K562 (cell line): ENCODE measurements around the gene PHKG2. TPM values are rescaled to one million over a fixed set of nuclear protein-coding genes. Genes with fewer than 3 reads are reported as not detected.
A peak's percentile ranks its signal among the peaks of the same experiment; 100 is the strongest.

Experiments
- E2F6 ChIP-seq, 2 experiments: IDR thresholded peaks; 2 replicates each; pipeline ENCODE4 v1.6.1; 2011; ENCODE audit warnings: borderline replicate concordance in 1 of 2, control low read depth in 1 of 2, low read depth in 1 of 2, low read length in 1 of 2, mild to moderate bottlenecking in 1 of 2, mixed read lengths in 1 of 2, moderate library complexity in 1 of 2; ENCODE audit not compliant: insufficient read depth in 1 of 2, insufficient read length in 1 of 2, poor library complexity in 1 of 2, severe bottlenecking in 1 of 2; ENCODE audit errors: extremely low read depth in 1 of 2
- KLF13 ChIP-seq: fragments of 450-650 bp; IDR thresholded peaks from 2 replicates; pipeline ENCODE4 v1.6.1; 2016; ENCODE audit warnings: missing genetic modification characterization, low read depth, mild to moderate bottlenecking, missing compliant biosample characterization, moderate library complexity, borderline replicate concordance
- L3MBTL2 ChIP-seq: fragments of 450-650 bp; IDR thresholded peaks from 2 replicates; pipeline ENCODE4 v1.6.1; 2016; ENCODE audit warnings: mild to moderate bottlenecking, moderate library complexity
- MIER1 ChIP-seq: fragments of 450-650 bp; IDR thresholded peaks from 2 replicates; pipeline ENCODE4 v1.6.1; 2016; ENCODE audit warnings: antibody characterized with exemption, mild to moderate bottlenecking, low read depth
- NR2C1 ChIP-seq, 2 experiments: fragments of 450-650 bp; IDR thresholded peaks; 2 replicates each; pipeline ENCODE4 v1.6.1; 2017; ENCODE audit warnings: mild to moderate bottlenecking in 2 of 2, antibody characterized with exemption in 1 of 2, inconsistent platforms in 1 of 2, missing compliant biosample characterization in 1 of 2, missing genetic modification characterization in 1 of 2
- POLR2A ChIP-seq: fragments of 450-650 bp; conservative IDR thresholded peaks from 2 replicates; pipeline ENCODE4 v1.6.1; 2016
- THAP7 ChIP-seq: fragments of 250-450 bp; sonication (Bioruptor Pico); IDR thresholded peaks from 2 replicates; pipeline ENCODE4 v1.5.0; 2021
- ZNF592 ChIP-seq: fragments of 450-650 bp; IDR thresholded peaks from 2 replicates; pipeline ENCODE4 v1.6.1; 2017; ENCODE audit warnings: antibody characterized with exemption, mild to moderate bottlenecking
- ZNF699 ChIP-seq: fragments of 250-450 bp; sonication (Bioruptor Pico); IDR thresholded peaks from 2 replicates; pipeline ENCODE4 v1.8.0; 2021; ENCODE audit warnings: mild to moderate bottlenecking, moderate library complexity; ENCODE audit not compliant: insufficient replicate concordance
- polyA plus RNA-seq, 8 experiments: library from polyadenylated mRNA; depleted of rRNA in 4 of 8; stranded (reverse) in 5 of 8; unstranded in 3 of 8; fragments of >200 nt; fragmentation: Nextera tagmentation in 2 of 8; fragmentation: Illumina TruSeq in 1 of 8; extraction: Ambion mirVana in 2 of 8; extraction: Trizol in 1 of 8; gene quantifications; 2 replicates each; pipeline versions ENCODE4 v1.2.1 to v1.2.3, GENCODE V29; 2011 to 2014; ENCODE audit warnings: inconsistent platforms in 1 of 8, missing spikeins in 1 of 8
- total RNA-seq, 7 experiments: library from RNA; depleted of rRNA in 6 of 7; stranded (reverse); fragments of >200 nt in 6 of 7; fragmentation: Illumina TruSeq in 2 of 7; extraction: Trizol in 2 of 7; gene quantifications; 2 replicates each; pipeline versions ENCODE4 v1.2.1 to v1.2.3, GENCODE V29; 2011 to 2021; ENCODE audit warnings: low replicate concordance in 1 of 7
- TF ChIP-seq, protein P1 (sequence below): fragments of 450-650 bp; IDR thresholded peaks from 2 replicates; pipeline ENCODE4 v1.6.1; 2017; ENCODE audit warnings: mild to moderate bottlenecking, moderate library complexity
- TF ChIP-seq, protein P2 (sequence below): fragments of 450-650 bp; IDR thresholded peaks from 2 replicates; pipeline ENCODE4 v1.6.1; 2017; ENCODE audit warnings: antibody characterized with exemption
- TF ChIP-seq, protein P3 (sequence below): fragments of 450-650 bp; IDR thresholded peaks from 2 replicates; pipeline ENCODE4 v1.7.1; 2018; ENCODE audit warnings: mild to moderate bottlenecking, low read depth; ENCODE audit not compliant: partially characterized antibody

Gene PHKG2
- total and polyA plus RNA-seq, 9 of the 15 experiments (the other 6 are each of a cell fraction or from before 2014, with no cell fraction given), result 5.8 to 54.2 (median 30.7) TPM

DNA sequence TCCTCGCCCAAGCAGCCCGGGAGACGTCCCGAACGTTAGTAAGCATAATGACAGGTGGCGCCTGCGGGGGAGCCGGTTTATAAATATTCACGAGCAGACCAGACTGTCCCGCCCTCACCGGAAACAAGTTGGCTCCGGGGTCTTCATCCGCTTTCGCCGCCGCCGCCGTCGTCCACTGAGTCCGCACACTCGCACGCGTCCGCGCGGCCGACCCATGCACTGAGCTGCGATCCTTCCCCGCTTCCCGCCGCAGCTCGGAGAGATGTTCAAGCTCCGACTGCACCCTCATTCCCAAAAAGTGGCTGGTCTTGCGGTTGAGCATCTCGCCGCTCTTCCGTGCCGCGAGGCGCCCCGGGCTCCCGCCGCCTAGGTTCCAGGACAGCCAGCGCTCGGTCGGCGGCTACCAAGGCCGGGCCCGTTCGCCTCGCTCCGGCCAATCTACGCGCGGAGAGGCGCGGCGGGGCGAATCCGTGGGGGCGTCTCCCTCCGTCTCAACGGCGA lies 13.3 kb downstream of the PHKG2 start (continued):
- TF ChIP-seq, protein P1, sequence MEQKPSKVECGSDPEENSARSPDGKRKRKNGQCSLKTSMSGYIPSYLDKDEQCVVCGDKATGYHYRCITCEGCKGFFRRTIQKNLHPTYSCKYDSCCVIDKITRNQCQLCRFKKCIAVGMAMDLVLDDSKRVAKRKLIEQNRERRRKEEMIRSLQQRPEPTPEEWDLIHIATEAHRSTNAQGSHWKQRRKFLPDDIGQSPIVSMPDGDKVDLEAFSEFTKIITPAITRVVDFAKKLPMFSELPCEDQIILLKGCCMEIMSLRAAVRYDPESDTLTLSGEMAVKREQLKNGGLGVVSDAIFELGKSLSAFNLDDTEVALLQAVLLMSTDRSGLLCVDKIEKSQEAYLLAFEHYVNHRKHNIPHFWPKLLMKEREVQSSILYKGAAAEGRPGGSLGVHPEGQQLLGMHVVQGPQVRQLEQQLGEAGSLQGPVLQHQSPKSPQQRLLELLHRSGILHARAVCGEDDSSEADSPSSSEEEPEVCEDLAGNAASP, result no peak
- TF ChIP-seq ZNF592, result no peak
- 0 out of 2 replicates have a peak, but pooled peaks have one; percentile 16 for TF ChIP-seq POLR2A
- TF ChIP-seq, protein P2, sequence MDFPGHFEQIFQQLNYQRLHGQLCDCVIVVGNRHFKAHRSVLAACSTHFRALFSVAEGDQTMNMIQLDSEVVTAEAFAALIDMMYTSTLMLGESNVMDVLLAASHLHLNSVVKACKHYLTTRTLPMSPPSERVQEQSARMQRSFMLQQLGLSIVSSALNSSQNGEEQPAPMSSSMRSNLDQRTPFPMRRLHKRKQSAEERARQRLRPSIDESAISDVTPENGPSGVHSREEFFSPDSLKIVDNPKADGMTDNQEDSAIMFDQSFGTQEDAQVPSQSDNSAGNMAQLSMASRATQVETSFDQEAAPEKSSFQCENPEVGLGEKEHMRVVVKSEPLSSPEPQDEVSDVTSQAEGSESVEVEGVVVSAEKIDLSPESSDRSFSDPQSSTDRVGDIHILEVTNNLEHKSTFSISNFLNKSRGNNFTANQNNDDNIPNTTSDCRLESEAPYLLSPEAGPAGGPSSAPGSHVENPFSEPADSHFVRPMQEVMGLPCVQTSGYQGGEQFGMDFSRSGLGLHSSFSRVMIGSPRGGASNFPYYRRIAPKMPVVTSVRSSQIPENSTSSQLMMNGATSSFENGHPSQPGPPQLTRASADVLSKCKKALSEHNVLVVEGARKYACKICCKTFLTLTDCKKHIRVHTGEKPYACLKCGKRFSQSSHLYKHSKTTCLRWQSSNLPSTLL, result peak; percentile 74; the same call in 1 of the 2 replicates
- no peak for TF ChIP-seq THAP7 (CRISPR knock-in tag)
- TF ChIP-seq ZNF699, result no peak
- 0 out of 2 replicates have a peak, but pooled peaks have one; percentile 41 for TF ChIP-seq L3MBTL2
- no peak for TF ChIP-seq MIER1
- peak in 1 of 2 experiments; percentile 76 for TF ChIP-seq E2F6 (IDR thresholded peaks at IDR 0.05; ENCODE audit: borderline replicate concordance in 1 of 2, extremely low read depth in 1 of 2, insufficient read depth in 1 of 2, insufficient read length in 1 of 2, low read depth in 1 of 2, low read length in 1 of 2, poor library complexity in 1 of 2, severe bottlenecking in 1 of 2)
- TF ChIP-seq, protein P3, sequence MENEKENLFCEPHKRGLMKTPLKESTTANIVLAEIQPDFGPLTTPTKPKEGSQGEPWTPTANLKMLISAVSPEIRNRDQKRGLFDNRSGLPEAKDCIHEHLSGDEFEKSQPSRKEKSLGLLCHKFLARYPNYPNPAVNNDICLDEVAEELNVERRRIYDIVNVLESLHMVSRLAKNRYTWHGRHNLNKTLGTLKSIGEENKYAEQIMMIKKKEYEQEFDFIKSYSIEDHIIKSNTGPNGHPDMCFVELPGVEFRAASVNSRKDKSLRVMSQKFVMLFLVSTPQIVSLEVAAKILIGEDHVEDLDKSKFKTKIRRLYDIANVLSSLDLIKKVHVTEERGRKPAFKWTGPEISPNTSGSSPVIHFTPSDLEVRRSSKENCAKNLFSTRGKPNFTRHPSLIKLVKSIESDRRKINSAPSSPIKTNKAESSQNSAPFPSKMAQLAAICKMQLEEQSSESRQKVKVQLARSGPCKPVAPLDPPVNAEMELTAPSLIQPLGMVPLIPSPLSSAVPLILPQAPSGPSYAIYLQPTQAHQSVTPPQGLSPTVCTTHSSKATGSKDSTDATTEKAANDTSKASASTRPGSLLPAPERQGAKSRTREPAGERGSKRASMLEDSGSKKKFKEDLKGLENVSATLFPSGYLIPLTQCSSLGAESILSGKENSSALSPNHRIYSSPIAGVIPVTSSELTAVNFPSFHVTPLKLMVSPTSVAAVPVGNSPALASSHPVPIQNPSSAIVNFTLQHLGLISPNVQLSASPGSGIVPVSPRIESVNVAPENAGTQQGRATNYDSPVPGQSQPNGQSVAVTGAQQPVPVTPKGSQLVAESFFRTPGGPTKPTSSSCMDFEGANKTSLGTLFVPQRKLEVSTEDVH, result no peak
- TF ChIP-seq KLF13, result 0 out of 2 replicates have a peak, but pooled peaks have one; percentile 21
- TF ChIP-seq NR2C1 (IDR thresholded peaks at IDR 0.05), result no peak
- no peak for TF ChIP-seq NR2C1 (tag; IDR thresholded peaks at IDR 0.05)
